Hippocampal formation (tissue), 2 donors: ENCODE measurements around the gene MB.

ENCODE experiments used
- DNase-seq, 2 donors: peaks; one replicate each; lab custom pipeline; 2025; lab: John Stamatoyannopoulos, UW

Gene MB

GRCh38 chr22:35593891-35594470, 23.1 kb downstream of the MB start:
- DNase-seq, result no peak

GRCh38 chr22:35593071-35593890, 23.8 kb downstream of the MB start:
- no peak for DNase-seq

- no peak for DNase-seq
Measured at GRCh38 chr22:35592418-35592967, 24.6 kb downstream of the MB start.

- no peak for DNase-seq
Measured at GRCh38 chr22:35591714-35592417, 25.3 kb downstream of the MB start.

- DNase-seq, result no peak
Measured at GRCh38 chr22:35590634-35591295, 26.4 kb downstream of the MB start.

GRCh38 chr22:35589756-35590093, 27.4 kb downstream of the MB start:
- DNase-seq, result no peak

GRCh38 chr22:35589071-35589755, 27.9 kb downstream of the MB start:
- DNase-seq, result no peak

GRCh38 chr22:35587896-35588295, 29.2 kb downstream of the MB start:
- no peak for DNase-seq

- DNase-seq, result no peak
Measured at GRCh38 chr22:35587447-35587870, 29.7 kb downstream of the MB start.

GRCh38 chr22:35586771-35587170, 30.4 kb downstream of the MB start:
- DNase-seq, result no peak

GRCh38 chr22:35582861-35583670, 34.1 kb downstream of the MB start:
- DNase-seq, result peak; percentile 15 to 47

GRCh38 chr22:35582218-35582860, 34.8 kb downstream of the MB start:
- DNase-seq, result no peak

- DNase-seq, result no peak
Measured at GRCh38 chr22:35581023-35581413, 36.1 kb downstream of the MB start.

GRCh38 chr22:35580351-35581022, 36.6 kb downstream of the MB start:
- DNase-seq, result no peak

- no peak for DNase-seq
Measured at GRCh38 chr22:35578836-35579575, 38.1 kb downstream of the MB start.

GRCh38 chr22:35577799-35578659, 39.1 kb downstream of the MB start:
- DNase-seq, result no peak

GRCh38 chr22:35576671-35577070, 40.5 kb downstream of the MB start:
- DNase-seq, result no peak
